HG02870 (cell line): Measurements from ENCODE around the gene LRP1B.
"Not testable (repeated sequence)": the region's sequence is repeated elsewhere in the genome, so short reads cannot be mapped to it uniquely, and the experiment has no call there.

Experiments used
- ATAC-seq: cut with Tn5 transposase; IDR thresholded peaks from one replicate; pipeline ENCODE4 v1.9.1; 2021; ENCODE audit warnings: mild to moderate bottlenecking, moderate library complexity; ENCODE audit not compliant: unreplicated experiment

Gene LRP1B

GRCh38 chr2:141906678-141907077 lies 224.1 kb downstream of the LRP1B start:
- no peak for ATAC-seq

GRCh38 chr2:141900826-141901225 lies 230.0 kb downstream of the LRP1B start:
- no peak for ATAC-seq

GRCh38 chr2:141899740-141900139 lies 231.1 kb downstream of the LRP1B start:
- ATAC-seq: no peak

GRCh38 chr2:141889788-141890187 lies 241.0 kb downstream of the LRP1B start:
- ATAC-seq: no peak

- ATAC-seq: no peak
Observed at GRCh38 chr2:141888987-141889555, 241.7 kb downstream of the LRP1B start.

GRCh38 chr2:141887363-141887762 lies 243.5 kb downstream of the LRP1B start:
- ATAC-seq: no peak

GRCh38 chr2:141878016-141878415 lies 252.8 kb downstream of the LRP1B start:
- ATAC-seq: no peak

- no peak for ATAC-seq
Observed at GRCh38 chr2:141871913-141872634, 258.7 kb downstream of the LRP1B start.

GRCh38 chr2:141869572-141869971 lies 261.2 kb downstream of the LRP1B start:
- ATAC-seq: no peak

GRCh38 chr2:141863964-141864363 lies 266.9 kb downstream of the LRP1B start:
- ATAC-seq: no peak

- no peak for ATAC-seq
Observed at GRCh38 chr2:141856215-141856919, 274.4 kb downstream of the LRP1B start.

GRCh38 chr2:141848191-141848590 lies 282.6 kb downstream of the LRP1B start:
- ATAC-seq: no peak

- ATAC-seq: no peak
Observed at GRCh38 chr2:141844231-141844630, 286.6 kb downstream of the LRP1B start.

- no peak for ATAC-seq
Observed at GRCh38 chr2:141835103-141835502, 295.7 kb downstream of the LRP1B start.

- ATAC-seq: no peak
Observed at GRCh38 chr2:141828761-141829160, 302.1 kb downstream of the LRP1B start.

- ATAC-seq: no peak
Observed at GRCh38 chr2:141824790-141825189, 306.0 kb downstream of the LRP1B start.

GRCh38 chr2:141820893-141821292 lies 309.9 kb downstream of the LRP1B start:
- no peak for ATAC-seq

- not testable (repeated sequence) for ATAC-seq
Observed at GRCh38 chr2:141815320-141815719, 315.5 kb downstream of the LRP1B start.

- no peak for ATAC-seq
Observed at GRCh38 chr2:141814150-141814549, 316.7 kb downstream of the LRP1B start.

- no peak for ATAC-seq
Observed at GRCh38 chr2:141810148-141810547, 320.7 kb downstream of the LRP1B start.

GRCh38 chr2:141806090-141806489 lies 324.7 kb downstream of the LRP1B start:
- no peak for ATAC-seq

- no peak for ATAC-seq
Observed at GRCh38 chr2:141805302-141805701, 325.5 kb downstream of the LRP1B start.
